Lung (tissue), 12 donors: ENCODE results near the gene GLUL. TPM values are rescaled to one million over a fixed set of nuclear protein-coding genes. Genes with fewer than 3 reads are reported as not detected.
"Not testable (repeated sequence)": the region's sequence is repeated elsewhere in the genome, so short reads cannot be mapped to it uniquely, and the experiment has no call there.

Experiments used
- ATAC-seq: fragments of 200-7000 bp; cut with Tn5 transposase; one replicate; pipeline ENCODE4 v1.9.1; 2020; ENCODE audit warnings: moderate number of reproducible peaks; ENCODE audit not compliant: insufficient read depth, low FRiP score
- DNase-seq, 3 donors: peaks; one replicate each; pipeline ENCODE4 v3.0.0-alpha.2; 2013 to 2017
- H3K27ac ChIP-seq, 2 donors: one replicate each; pipeline ENCODE4 v1.5.1; 2013; ENCODE audit warnings: mild to moderate bottlenecking in 2 of 2, moderate library complexity in 2 of 2, control low read depth in 1 of 2, inconsistent platforms in 1 of 2, low read depth in 1 of 2, low read length in 1 of 2
- H3K27me3 ChIP-seq, 3 donors: one replicate each; pipeline ENCODE4 v1.5.1; 2013; ENCODE audit warnings: low read length in 2 of 3; ENCODE audit not compliant: control insufficient read depth in 3 of 3, insufficient read depth in 3 of 3
- H3K36me3 ChIP-seq, 4 donors: one replicate each; pipeline ENCODE4 v1.5.1; 2013; ENCODE audit warnings: low read length in 4 of 4, mild to moderate bottlenecking in 1 of 4, moderate library complexity in 1 of 4; ENCODE audit not compliant: control insufficient read depth in 4 of 4, insufficient read depth in 4 of 4
- H3K4me1 ChIP-seq, 5 donors: one replicate each; pipeline ENCODE4 v1.5.1; 2013; ENCODE audit warnings: low read length in 5 of 5, mild to moderate bottlenecking in 2 of 5, moderate library complexity in 1 of 5; ENCODE audit not compliant: control insufficient read depth in 5 of 5, insufficient read depth in 5 of 5
- H3K4me3 ChIP-seq: one replicate; pipeline ENCODE4 v1.5.1; 2013; ENCODE audit warnings: mild to moderate bottlenecking, control low read depth, moderate library complexity
- H3K9ac ChIP-seq, 2 donors: one replicate each; pipeline ENCODE4 v1.5.1; 2013; ENCODE audit warnings: low read length in 2 of 2, control low read depth in 1 of 2; ENCODE audit not compliant: insufficient read depth in 1 of 2
- H3K9me3 ChIP-seq, 4 donors: one replicate each; pipeline ENCODE4 v1.5.1; 2013; ENCODE audit warnings: low read length in 3 of 4, mild to moderate bottlenecking in 1 of 4, moderate library complexity in 1 of 4; ENCODE audit not compliant: control insufficient read depth in 4 of 4, insufficient read depth in 3 of 4
- CTCF ChIP-seq: IDR thresholded peaks from 2 replicates; pipeline ENCODE4 v1.5.1; 2012; ENCODE audit warnings: mild to moderate bottlenecking; ENCODE audit errors: control extremely low read depth, extremely low read depth
- WGBS, 2 donors: extraction: QIAGEN DNeasy Blood & Tissue Kit; methylation state at CpG; one replicate each; pipeline ENCODE4 v1.1.7; 2013; 5-methylcytosine and 5-hydroxymethylcytosine counted together
- polyA plus RNA-seq, 2 donors: library from polyadenylated mRNA; stranded (reverse); fragments of 200-250 nt; gene quantifications; one replicate each; pipeline ENCODE4 v1.2.1, GENCODE V29; 2013
- total RNA-seq, 2 donors: library from RNA; depleted of rRNA in 1 of 2; stranded (reverse); fragments of >200 nt in 1 of 2; gene quantifications; one replicate each; pipeline ENCODE4 v1.2.1, GENCODE V29; 2014 to 2021
- donor health status: control.
- donor health status: control.
- donor health status: Bipolar disorder and iron deficiency.
- donor health status: healthy.
- donor health status: DM: yes; HTN: yes; CAD: no.

Gene GLUL
- total and polyA plus RNA-seq, 4 donors, result 209 to 2,889 (median 1,186) TPM

- DNase-seq, result peak in 2 of 3 donors; percentile 18 to 34
- Histone ChIP-seq H3K4me3 (no peak overlapping the region), H3K27ac (no peak overlapping the region), H3K9ac (no peak overlapping the region), H3K36me3 (no peaks in the 10 kb centered on the region), H3K9me3 (no peaks in the 10 kb centered on the region), H3K4me1 (peaks cover 0 to 6% (median 0%) of the 10 kb centered on the region in 5 donors), H3K27me3 (no peaks in the 10 kb centered on the region)
- WGBS, 2 donors, result 55 to 72% methylated on average over 10 of the region's 10 CpGs
- TF ChIP-seq CTCF, result no peak
- ATAC-seq, result no peak
Measured at GRCh38 chr1:182337736-182338571, 53.6 kb downstream of the GLUL start.

GRCh38 chr1:182335771-182336566 is 55.6 kb downstream of the GLUL start:
- Histone ChIP-seq H3K9me3 (no peaks in the 10 kb centered on the region), H3K9ac (no peak overlapping the region), H3K27ac (no peak overlapping the region), H3K4me1 (peaks cover 0 to 6% (median 0%) of the 10 kb centered on the region in 5 donors), H3K4me3 (no peak overlapping the region), H3K27me3 (no peaks in the 10 kb centered on the region), H3K36me3 (no peaks in the 10 kb centered on the region)
- DNase-seq (peak in 1 of 3 donors; percentile 35), ATAC-seq (no peak)
- WGBS, 2 donors, result 65 to 78% methylated on average over 16 of the region's 16 CpGs
- no peak for TF ChIP-seq CTCF

GRCh38 chr1:182333071-182333571 is 58.5 kb downstream of the GLUL start:
- H3K27me3 ChIP-seq, H3K9ac ChIP-seq, H3K4me1 ChIP-seq, DNase-seq, ATAC-seq, H3K27ac ChIP-seq, H3K36me3 ChIP-seq, H3K4me3 ChIP-seq, H3K9me3 ChIP-seq: not testable (repeated sequence)
- 87 to 99% methylated on average over 5 of the region's 5 CpGs for WGBS, 2 donors
